Measurements from ENCODE around the gene RASL10B. TPM values are rescaled to one million over a fixed set of nuclear protein-coding genes. Genes with fewer than 3 reads are reported as not detected.

The RASL10B gene
- total RNA-seq, 1 experiment from 2014 or later = 29.2 TPM

GRCh38 chr17:35775583-35775982, 44.1 kb downstream of the RASL10B start:
- peaks cover 28% of the 10 kb centered on the region for H3K4me1 ChIP-seq
- no peak for DNase-seq
- no peak overlapping the region for H3K27ac ChIP-seq
- H3K4me3 ChIP-seq = no peak overlapping the region
- H3K9me3 ChIP-seq (replicated peaks) = no peaks in the 10 kb centered on the region
- H3K27me3 ChIP-seq = peaks cover 44% of the 10 kb centered on the region
- no peaks in the 10 kb centered on the region for H3K36me3 ChIP-seq

GRCh38 chr17:35778641-35779196, 47.3 kb downstream of the RASL10B start:
- no peak for DNase-seq

GRCh38 chr17:35780950-35781349, 49.5 kb downstream of the RASL10B start:
- no peak for DNase-seq
- H3K9me3 ChIP-seq (replicated peaks) = no peaks in the 10 kb centered on the region
- H3K4me3 ChIP-seq = no peak overlapping the region

More at GRCh38 chr17:35778641-35779196, 47.3 kb downstream of the RASL10B start:
- peaks cover 24% of the 10 kb centered on the region for H3K4me1 ChIP-seq
- no peak overlapping the region for H3K4me3 ChIP-seq
- H3K27ac ChIP-seq = no peak overlapping the region
- no peaks in the 10 kb centered on the region; the same call in 1 of the 2 replicates for H3K36me3 ChIP-seq
- H3K9me3 ChIP-seq (replicated peaks) = no peaks in the 10 kb centered on the region
- peaks cover 56% of the 10 kb centered on the region for H3K27me3 ChIP-seq

GRCh38 chr17:35784895-35785294, 53.5 kb downstream of the RASL10B start:
- no peak for DNase-seq
- no peak overlapping the region for H3K4me3 ChIP-seq
- H3K4me1 ChIP-seq = no peaks in the 10 kb centered on the region
- peaks cover 17% of the 10 kb centered on the region for H3K27me3 ChIP-seq
- no peaks in the 10 kb centered on the region for H3K9me3 ChIP-seq (replicated peaks)
- H3K27ac ChIP-seq = no peak overlapping the region
- no peaks in the 10 kb centered on the region; the same call in 1 of the 2 replicates for H3K36me3 ChIP-seq

More at GRCh38 chr17:35780950-35781349, 49.5 kb downstream of the RASL10B start:
- Histone ChIP-seq H3K36me3 (no peaks in the 10 kb centered on the region; the same call in 1 of the 2 replicates), H3K4me1 (peaks cover 15% of the 10 kb centered on the region), H3K27ac (no peak overlapping the region), H3K27me3 (peaks cover 47% of the 10 kb centered on the region)

- Histone ChIP-seq H3K27me3 (peaks cover 10% of the 10 kb centered on the region), H3K4me3 (no peak overlapping the region), H3K9me3 (replicated peaks) (no peaks in the 10 kb centered on the region), H3K36me3 (no peaks in the 10 kb centered on the region; the same call in 1 of the 2 replicates), H3K4me1 (no peaks in the 10 kb centered on the region), H3K27ac (no peak overlapping the region)
- no peak for DNase-seq
Measured at GRCh38 chr17:35786941-35787432, 55.5 kb downstream of the RASL10B start.

- no peak overlapping the region for H3K27ac ChIP-seq
Measured at GRCh38 chr17:35788477-35789368, 57.3 kb downstream of the RASL10B start.

GRCh38 chr17:35790841-35791240, 59.4 kb downstream of the RASL10B start:
- Histone ChIP-seq H3K9me3 (replicated peaks) (no peaks in the 10 kb centered on the region), H3K36me3 (no peaks in the 10 kb centered on the region), H3K4me1 (no peaks in the 10 kb centered on the region), H3K27ac (no peak overlapping the region), H3K4me3 (no peak overlapping the region), H3K27me3 (peaks cover 24% of the 10 kb centered on the region)
- no peak for DNase-seq

More at GRCh38 chr17:35788477-35789368, 57.3 kb downstream of the RASL10B start:
- no peak for DNase-seq
- H3K36me3 ChIP-seq = no peaks in the 10 kb centered on the region
- peaks cover 10% of the 10 kb centered on the region for H3K27me3 ChIP-seq
- H3K9me3 ChIP-seq (replicated peaks) = no peaks in the 10 kb centered on the region
- H3K4me1 ChIP-seq = no peaks in the 10 kb centered on the region
- no peak overlapping the region for H3K4me3 ChIP-seq

GRCh38 chr17:35791681-35792350, 60.4 kb downstream of the RASL10B start:
- no peak for DNase-seq
- Histone ChIP-seq H3K36me3 (no peaks in the 10 kb centered on the region), H3K27ac (no peak overlapping the region), H3K27me3 (peaks cover 32% of the 10 kb centered on the region), H3K9me3 (replicated peaks) (no peaks in the 10 kb centered on the region), H3K4me3 (no peak overlapping the region), H3K4me1 (no peaks in the 10 kb centered on the region)

Other genes starting within 250 kb of the RASL10B start
- not detected in 2 replicates for gene SLFN12L, start 194.0 kb upstream of the RASL10B start, total RNA-seq (2014; rRNA removed; shearing (Covaris generic))
- gene SLFN14, start 170.8 kb upstream of the RASL10B start, total RNA-seq (2014; rRNA removed; shearing (Covaris generic)) = not detected in 2 replicates
- 8.4 and 9.4 TPM in 2 replicates for gene PEX12, start 153.1 kb upstream of the RASL10B start, total RNA-seq (2014; rRNA removed; shearing (Covaris generic))
- gene AP2B1, start 144.3 kb upstream of the RASL10B start, total RNA-seq (2014; rRNA removed; shearing (Covaris generic)) = 113 and 123 TPM in 2 replicates
- gene GAS2L2, start 21.6 kb downstream of the RASL10B start, total RNA-seq (2014; rRNA removed; shearing (Covaris generic)) = not detected in 2 replicates
- gene C17orf50, start 29.2 kb downstream of the RASL10B start, total RNA-seq (2014; rRNA removed; shearing (Covaris generic)) = not detected in 2 replicates
- not detected in 2 replicates for gene MMP28, start 64.0 kb downstream of the RASL10B start, total RNA-seq (2014; rRNA removed; shearing (Covaris generic))
- 43.9 and 60.6 TPM in 2 replicates for gene TAF15, start 77.8 kb downstream of the RASL10B start, total RNA-seq (2014; rRNA removed; shearing (Covaris generic))
- not detected in 2 replicates for gene HEATR9, start 137.3 kb downstream of the RASL10B start, total RNA-seq (2014; rRNA removed; shearing (Covaris generic))
- gene CCL5, start 148.7 kb downstream of the RASL10B start, total RNA-seq (2014; rRNA removed; shearing (Covaris generic)) = not detected in 2 replicates
- gene RDM1, start 199.1 kb downstream of the RASL10B start, total RNA-seq (2014; rRNA removed; shearing (Covaris generic)) = not detected in 2 replicates
- not detected in 2 replicates for gene LYZL6, start 212.1 kb downstream of the RASL10B start, total RNA-seq (2014; rRNA removed; shearing (Covaris generic))
- not detected in 2 replicates for gene CCL16, start 249.9 kb downstream of the RASL10B start, total RNA-seq (2014; rRNA removed; shearing (Covaris generic))

All from SJCRH30 (cell line).